HG03457 (cell line): Measurements from ENCODE around the gene ATE1.
"Not testable (repeated sequence)": the region's sequence is repeated elsewhere in the genome, so short reads cannot be mapped to it uniquely, and the experiment has no call there.

Experiments
- ATAC-seq: cut with Tn5 transposase; IDR thresholded peaks from one replicate; pipeline ENCODE4 v1.9.1; 2021; ENCODE audit warnings: moderate number of reproducible peaks; ENCODE audit not compliant: unreplicated experiment

ATE1 gene

GRCh38 chr10:121927841-121928527, at the start of gene ATE1:
ATE1 (minus strand) TSS chr10:121928031; CDS start chr10:121927949, 82 bp downstream.
- ATAC-seq = peak; percentile 80

- ATAC-seq = no peak
These were observed 48.8 kb upstream of the ATE1 start for GRCh38 chr10:121976607-121977006.

GRCh38 chr10:121975295-121976086, 47.7 kb upstream of the ATE1 start:
- peak; percentile 17 for ATAC-seq

GRCh38 chr10:121974535-121975294, 46.9 kb upstream of the ATE1 start, which contains the start of gene NSMCE4A:
NSMCE4A (minus strand) TSS chr10:121975217; CDS start chr10:121975165, 52 bp downstream.
- peak; percentile 73 for ATAC-seq

GRCh38 chr10:121974019-121974534, 46.2 kb upstream of the ATE1 start:
- no peak for ATAC-seq

- not testable (repeated sequence) for ATAC-seq
These were observed 41.3 kb upstream of the ATE1 start for GRCh38 chr10:121969086-121969485.

- ATAC-seq = no peak
These were observed 38.2 kb upstream of the ATE1 start for GRCh38 chr10:121965996-121966395.

- no peak for ATAC-seq
These were observed 33.6 kb upstream of the ATE1 start for GRCh38 chr10:121961456-121961855.

GRCh38 chr10:121959671-121960070, 31.8 kb upstream of the ATE1 start:
- no peak for ATAC-seq

- ATAC-seq = no peak
These were observed 28.6 kb upstream of the ATE1 start for GRCh38 chr10:121956111-121957061.

GRCh38 chr10:121952226-121952625, 24.4 kb upstream of the ATE1 start:
- ATAC-seq = no peak

GRCh38 chr10:121949451-121949850, 21.6 kb upstream of the ATE1 start:
- ATAC-seq = no peak

GRCh38 chr10:121949049-121949448, 21.2 kb upstream of the ATE1 start:
- no peak for ATAC-seq

- ATAC-seq = no peak
These were observed 19.8 kb upstream of the ATE1 start for GRCh38 chr10:121947343-121948330.

- ATAC-seq = no peak
These were observed 15.1 kb upstream of the ATE1 start for GRCh38 chr10:121942749-121943416.

GRCh38 chr10:121941532-121941931, 13.7 kb upstream of the ATE1 start:
- no peak for ATAC-seq

GRCh38 chr10:121936295-121936694, 8.5 kb upstream of the ATE1 start:
- ATAC-seq = no peak

- no peak for ATAC-seq
These were observed 7.9 kb upstream of the ATE1 start for GRCh38 chr10:121935702-121936101.
